Measurements from ENCODE around the gene SRRM5. TPM values are rescaled to one million over a fixed set of nuclear protein-coding genes. Genes with fewer than 3 reads are reported as not detected.

SRRM5 gene
- total RNA-seq, 1 experiment from 2014 or later = not detected

- TF ChIP-seq POLR2AphosphoS5 (IDR thresholded peaks at IDR 0.05; ENCODE audit: low read depth, low read length) = no peak
- TF ChIP-seq POLR2A (IDR thresholded peaks at IDR 0.05; ENCODE audit: borderline replicate concordance, extremely low read depth, insufficient read depth, insufficient read length) = no peak
- no peak for TF ChIP-seq EZH2 (IDR thresholded peaks at IDR 0.05)
- no peak for TF ChIP-seq TCF7L2 (IDR thresholded peaks at IDR 0.05; ENCODE audit: borderline replicate concordance, extremely low read depth, insufficient read depth, insufficient read length)
Measured at GRCh38 chr19:43582495-43582894, 29.4 kb upstream of the SRRM5 start (continued).

- no peaks in the 10 kb centered on the region for H3K79me2 ChIP-seq (ENCODE audit: insufficient read depth, low read length)
- H3K27me3 ChIP-seq (ENCODE audit: insufficient read depth, low read length) = no peaks in the 10 kb centered on the region
- RAD21 ChIA-PET (ENCODE audit: low non-redundant PET in 1 of 2, low total read pairs in 2 of 2, uncharacterized antibody in 2 of 2, unreplicated experiment in 2 of 2) = no interaction called here
- intact Hi-C loops (cut with micrococcal nuclease) = no loop called here
- no peaks in the 10 kb centered on the region for H4K20me1 ChIP-seq (ENCODE audit: insufficient read depth)
- TF ChIP-seq FOSL1 (IDR thresholded peaks at IDR 0.05; ENCODE audit: low read depth) = no peak
- no peak for TF ChIP-seq YY1 (IDR thresholded peaks at IDR 0.05; ENCODE audit: extremely low read depth, insufficient replicate concordance, low read depth, low read length)
- TF ChIP-seq CEBPB (IDR thresholded peaks at IDR 0.05; ENCODE audit: low read depth) = no peak
- TF ChIP-seq ZFX (IDR thresholded peaks at IDR 0.05) = no peak
- no peak; the same call in 1 of the 2 replicates for TF ChIP-seq MAX (IDR thresholded peaks at IDR 0.05)
- TF ChIP-seq EGR1 (IDR thresholded peaks at IDR 0.05; ENCODE audit: low read depth) = no peak
- no peak for TF ChIP-seq ELF1 (IDR thresholded peaks at IDR 0.05; ENCODE audit: borderline replicate concordance, low read depth)
- TF ChIP-seq SP1 (IDR thresholded peaks at IDR 0.05; ENCODE audit: low read depth) = no peak
- no peak for TF ChIP-seq TCF7L2 (IDR thresholded peaks at IDR 0.05; ENCODE audit: borderline replicate concordance, extremely low read depth, insufficient read depth, insufficient read length)
- TF ChIP-seq ZBTB33 (IDR thresholded peaks at IDR 0.05; ENCODE audit: extremely low read depth, insufficient replicate concordance, low read length) = no peak
- H3K4me2 ChIP-seq (ENCODE audit: low read length) = no peak overlapping the region
- no peak overlapping the region for H2AFZ ChIP-seq (ENCODE audit: low read depth, low read length, poor library complexity, severe bottlenecking)
- H3K9me2 ChIP-seq (ENCODE audit: insufficient read depth) = no peaks in the 10 kb centered on the region
- CTCF ChIA-PET = no interaction called here
- no peaks in the 10 kb centered on the region for H3K36me3 ChIP-seq (ENCODE audit: control insufficient read depth in 1 of 2, insufficient read depth in 2 of 2, low read length in 2 of 2)
- BruUV-seq (replicated peaks) = no TSS peak
- no peaks in the 10 kb centered on the region for H3K9me3 ChIP-seq (ENCODE audit: control insufficient read depth in 1 of 2, insufficient read depth in 1 of 2, low read depth in 1 of 2, low read length in 2 of 2)
- no peak overlapping the region for H3K4me3 ChIP-seq (replicated peaks in 1 of 2; ENCODE audit: low read depth in 1 of 2, low read length in 2 of 2)
- H3K4me1 ChIP-seq (ENCODE audit: control insufficient read depth in 1 of 2, insufficient read depth in 2 of 2, low read length in 2 of 2) = peaks cover 0 to 4% of the 10 kb centered on the region in 2 experiments; a peak in 1 of 4 replicates
- no peak overlapping the region for H3K27ac ChIP-seq (ENCODE audit: low read depth, low read length)
- ATAC-seq (no peak), DNase-seq (ENCODE audit: low read depth, low spot score) (no peak)
- POLR2A ChIA-PET = interaction anchor here (1.6 kb wide), 1 partner anchor 10 kb away, joined by 5 read pairs; no protein-coding TSS in a partner anchor
- no peak overlapping the region for H3K9ac ChIP-seq (ENCODE audit: low read length)
Measured at GRCh38 chr19:43584484-43584883, 27.4 kb upstream of the SRRM5 start.

Measured in HCT116 (cell line).